Vagina (tissue), 2 donors: ENCODE results near the gene HPS3. TPM values are rescaled to one million over a fixed set of nuclear protein-coding genes. Genes with fewer than 3 reads are reported as not detected.
"Not testable (repeated sequence)": the region's sequence is repeated elsewhere in the genome, so short reads cannot be mapped to it uniquely, and the experiment has no call there.

Experiments used
- DNase-seq, 2 donors: peaks; one replicate each; pipeline ENCODE4 v3.0.0-alpha.2; 2017; ENCODE audit errors: extremely low spot score in 2 of 2
- H3K27ac ChIP-seq: fragments of 200-600 bp; sonication (generic); one replicate; pipeline ENCODE4 v1.5.1; 2019
- H3K27me3 ChIP-seq: fragments of 200-600 bp; sonication (generic); one replicate; pipeline ENCODE4 v1.5.1; 2019
- H3K36me3 ChIP-seq, 2 donors: fragments of 200-600 bp; sonication (generic); one replicate each; pipeline ENCODE4 v1.5.1; 2017 to 2019
- H3K4me1 ChIP-seq: fragments of 200-600 bp; sonication (generic); one replicate; pipeline ENCODE4 v1.5.1; 2019
- H3K4me3 ChIP-seq, 2 donors: fragments of 200-600 bp; sonication (generic); 1 replicate in 1 of 2; 2 replicates in 1 of 2; pipeline ENCODE4 v1.5.1; 2016 to 2019
- H3K9me3 ChIP-seq: fragments of 200-600 bp; sonication (generic); one replicate; pipeline ENCODE4 v1.5.1; 2019
- CTCF ChIP-seq, 3 experiments: fragments of 450-650 bp in 2 of 3; fragments of 200-600 bp in 1 of 3; sonication (generic) in 1 of 3; IDR thresholded peaks; one replicate each; pipeline ENCODE4 v1.5.1; 2017 to 2019; ENCODE audit warnings: antibody characterized with exemption in 3 of 3, mild to moderate bottlenecking in 2 of 3, moderate library complexity in 2 of 3
- POLR2A ChIP-seq, 2 donors: fragments of 450-650 bp; IDR thresholded peaks; one replicate each; pipeline ENCODE4 v1.6.1; 2017; ENCODE audit warnings: antibody characterized with exemption in 2 of 2, mild to moderate bottlenecking in 2 of 2, moderate library complexity in 2 of 2
- POLR2AphosphoS5 ChIP-seq, 2 donors: sonication (generic); formaldehyde crosslinking; IDR thresholded peaks; one replicate each; pipeline ENCODE4 v1.9.0; 2017; ENCODE audit warnings: antibody characterized with exemption in 2 of 2, mild to moderate bottlenecking in 2 of 2, low read depth in 1 of 2; ENCODE audit not compliant: insufficient read depth in 1 of 2
- intact Hi-C: fragments of 100-400 bp; cut with DNase I; formaldehyde crosslinking; loops from one replicate; pipeline ENCODE4 v1.15.1; 2023
- small RNA-seq: library from RNA; depleted of rRNA; stranded (forward); fragments of <200 nt; gene quantifications from one replicate; pipeline ENCODE3, GENCODE V24; 2016
- total RNA-seq: library from RNA; depleted of rRNA; stranded (reverse); fragments of >200 nt; gene quantifications from one replicate; pipeline ENCODE4 v1.2.3, GENCODE V29; 2016

HPS3 gene
- total RNA-seq, 1 donor from 2014 or later, result 25.5 TPM

- TF ChIP-seq POLR2A (IDR thresholded peaks at IDR 0.05) (no peak), POLR2AphosphoS5 (IDR thresholded peaks at IDR 0.05; ENCODE audit: insufficient read depth in 1 of 2, low read depth in 1 of 2) (no peak), CTCF (IDR thresholded peaks at IDR 0.05) (no peak)
- DNase-seq, result no peak
- Histone ChIP-seq H3K27ac (no peak overlapping the region), H3K36me3 (no peaks in the 10 kb centered on the region), H3K9me3 (no peaks in the 10 kb centered on the region), H3K27me3 (no peaks in the 10 kb centered on the region), H3K4me1 (no peaks in the 10 kb centered on the region), H3K4me3 (no peak overlapping the region)
- intact Hi-C loops, result no loop called here
These were observed 86.9 kb downstream of the HPS3 start for GRCh38 chr3:149216193-149216869.

- TF ChIP-seq POLR2AphosphoS5 (IDR thresholded peaks at IDR 0.05; ENCODE audit: insufficient read depth in 1 of 2, low read depth in 1 of 2) (no peak), POLR2A (IDR thresholded peaks at IDR 0.05) (no peak), CTCF (IDR thresholded peaks at IDR 0.05) (no peak)
- Histone ChIP-seq H3K36me3 (no peaks in the 10 kb centered on the region), H3K9me3 (no peaks in the 10 kb centered on the region), H3K27ac (no peak overlapping the region), H3K4me3 (no peak overlapping the region), H3K4me1 (peaks cover 8% of the 10 kb centered on the region), H3K27me3 (no peaks in the 10 kb centered on the region)
- intact Hi-C loops, result no loop called here
- DNase-seq, result no peak
These were observed 87.9 kb downstream of the HPS3 start for GRCh38 chr3:149217347-149217746.

GRCh38 chr3:149219380-149220121 is 90.1 kb downstream of the HPS3 start:
- H3K9me3 ChIP-seq, H3K27ac ChIP-seq, DNase-seq, H3K36me3 ChIP-seq, H3K4me3 ChIP-seq, H3K27me3 ChIP-seq, intact Hi-C loops, H3K4me1 ChIP-seq: not testable (repeated sequence)

DNA sequence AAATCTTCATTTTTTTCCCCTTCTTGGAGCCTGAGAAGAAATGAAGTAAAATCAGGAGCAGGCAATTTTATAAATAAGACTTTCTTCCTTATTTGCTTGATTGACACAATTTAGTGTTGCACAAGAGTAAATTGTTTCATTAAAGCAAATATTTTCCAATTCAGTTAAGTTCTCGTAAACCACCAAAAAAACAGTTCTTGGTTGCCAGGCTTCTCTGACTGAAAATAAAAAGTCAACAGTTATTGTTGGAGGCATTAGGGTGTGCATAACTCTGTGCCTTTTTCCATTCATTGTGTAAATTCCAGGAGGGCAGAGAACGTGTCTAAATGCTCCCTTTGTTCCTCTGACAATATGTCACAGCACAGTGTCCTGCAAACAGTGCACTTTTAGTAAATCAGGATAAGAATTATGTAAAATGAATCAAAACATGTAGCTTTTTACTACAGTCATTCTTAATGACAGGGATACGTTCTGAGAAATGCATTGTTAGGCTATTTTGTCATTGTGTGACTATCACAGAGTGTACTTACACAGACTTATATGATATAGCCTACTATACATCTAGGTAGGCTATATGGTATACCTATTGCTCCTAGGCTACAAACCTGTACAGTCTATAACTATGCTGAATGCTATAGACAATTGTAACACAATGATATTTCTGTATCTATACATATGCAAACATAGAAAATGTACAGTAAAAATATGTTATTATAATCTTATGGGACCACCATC is 92.5 kb downstream of the HPS3 start, which contains the start of gene CP:
CP (minus strand) TSS at position 47 of the 735 bp plus-strand sequence; CDS start at position 10, 37 bp downstream.
- H3K4me1 ChIP-seq, result peaks cover 17% of the 10 kb centered on the region
- H3K4me3 ChIP-seq, result no peak within 1 kb of the TSS
- H3K9me3 ChIP-seq, result no peaks in the 10 kb centered on the region
- DNase-seq, result no peak
- intact Hi-C loops, result no loop called here
- no peaks in the 10 kb centered on the region for H3K36me3 ChIP-seq
- H3K27me3 ChIP-seq, result no peaks in the 10 kb centered on the region
- no peak within 1 kb of the TSS for H3K27ac ChIP-seq
- no peak for TF ChIP-seq POLR2A (IDR thresholded peaks at IDR 0.05)
- no peak for TF ChIP-seq CTCF (IDR thresholded peaks at IDR 0.05)
- TF ChIP-seq POLR2AphosphoS5 (IDR thresholded peaks at IDR 0.05; ENCODE audit: insufficient read depth in 1 of 2, low read depth in 1 of 2), result no peak

Small RNA genes within 50 kb of the gene (small RNA-seq; reads per million reads assigned to genes)
- not detected for gene RF00019

Other genes with a start within 250 kb of the HPS3 start
- 45.9 TPM for gene GYG1, start 138.1 kb upstream of the HPS3 start, total RNA-seq
- gene HLTF, start 43.1 kb upstream of the HPS3 start, total RNA-seq, result 27.0 TPM
- 26.3 TPM for gene CP, start 92.2 kb downstream of the HPS3 start, total RNA-seq
- 10.1 TPM for gene TM4SF18, start 204.0 kb downstream of the HPS3 start, total RNA-seq
- gene TM4SF1, start 248.0 kb downstream of the HPS3 start, total RNA-seq, result 97.7 TPM